Measurements from ENCODE around the gene KCNK1. TPM values are rescaled to one million over a fixed set of nuclear protein-coding genes. Genes with fewer than 3 reads are reported as not detected.

The KCNK1 gene
- polyA plus RNA-seq, 1 donor (not counting 4 experiments of a cell fraction or from before 2014, with no cell fraction given) = 17.5 TPM

GRCh38 chr1:233625087-233625486 lies 11.2 kb downstream of the KCNK1 start:
- FAIRE-seq (no peak), DNase-seq (ENCODE audit: low read depth, low spot score) (no peak)
- Histone ChIP-seq H3K27ac (ENCODE audit: control insufficient read depth, insufficient read depth, low read length) (no peak overlapping the region), H3K9me3 (ENCODE audit: control insufficient read depth, low read depth, low read length) (no peaks in the 10 kb centered on the region), H2AFZ (ENCODE audit: control insufficient read depth, low read length) (no peak overlapping the region), H3K79me2 (ENCODE audit: control insufficient read depth, insufficient read depth, low read length) (peaks cover 29% of the 10 kb centered on the region), H3K27me3 (ENCODE audit: control insufficient read depth, extremely low read depth, insufficient read depth, low read length) (no peaks in the 10 kb centered on the region), H3K9ac (ENCODE audit: control insufficient read depth, extremely low read depth, insufficient read depth, low read length) (no peak overlapping the region), H3K4me3 (ENCODE audit: control insufficient read depth in 2 of 3, extremely low read depth in 1 of 3, insufficient read depth in 2 of 3, low read depth in 1 of 3, low read length in 3 of 3) (no peak overlapping the region), H3K4me1 (ENCODE audit: control insufficient read depth, extremely low read depth, insufficient read depth, low read length) (peaks cover 15% of the 10 kb centered on the region), H4K20me1 (ENCODE audit: control insufficient read depth, extremely low read depth, insufficient read depth, low read length) (no peaks in the 10 kb centered on the region), H3K4me2 (ENCODE audit: control insufficient read depth, extremely low read depth, insufficient read depth, low read depth, low read length) (no peak overlapping the region), H3K36me3 (ENCODE audit: control insufficient read depth in 2 of 2, extremely low read depth in 1 of 2, insufficient read depth in 2 of 2, low read length in 2 of 2) (peaks cover 0 to 6% of the 10 kb centered on the region in 2 experiments), H3K9me1 (ENCODE audit: control insufficient read depth, extremely low read depth, insufficient read depth, low read length) (peaks cover 3% of the 10 kb centered on the region)
- dilution Hi-C loops (cut with MboI; ENCODE audit: extremely low pct_ligation_motif_present, low sequenced_read_pairs) = no loop called here
- TF ChIP-seq, protein P1, sequence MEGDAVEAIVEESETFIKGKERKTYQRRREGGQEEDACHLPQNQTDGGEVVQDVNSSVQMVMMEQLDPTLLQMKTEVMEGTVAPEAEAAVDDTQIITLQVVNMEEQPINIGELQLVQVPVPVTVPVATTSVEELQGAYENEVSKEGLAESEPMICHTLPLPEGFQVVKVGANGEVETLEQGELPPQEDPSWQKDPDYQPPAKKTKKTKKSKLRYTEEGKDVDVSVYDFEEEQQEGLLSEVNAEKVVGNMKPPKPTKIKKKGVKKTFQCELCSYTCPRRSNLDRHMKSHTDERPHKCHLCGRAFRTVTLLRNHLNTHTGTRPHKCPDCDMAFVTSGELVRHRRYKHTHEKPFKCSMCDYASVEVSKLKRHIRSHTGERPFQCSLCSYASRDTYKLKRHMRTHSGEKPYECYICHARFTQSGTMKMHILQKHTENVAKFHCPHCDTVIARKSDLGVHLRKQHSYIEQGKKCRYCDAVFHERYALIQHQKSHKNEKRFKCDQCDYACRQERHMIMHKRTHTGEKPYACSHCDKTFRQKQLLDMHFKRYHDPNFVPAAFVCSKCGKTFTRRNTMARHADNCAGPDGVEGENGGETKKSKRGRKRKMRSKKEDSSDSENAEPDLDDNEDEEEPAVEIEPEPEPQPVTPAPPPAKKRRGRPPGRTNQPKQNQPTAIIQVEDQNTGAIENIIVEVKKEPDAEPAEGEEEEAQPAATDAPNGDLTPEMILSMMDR (optimal IDR thresholded peaks at IDR 0.05 in 1 of 3, IDR thresholded peaks at IDR 0.05 in 1 of 3, conservative IDR thresholded peaks at IDR 0.05 in 1 of 3; ENCODE audit: extremely low read depth in 1 of 3, insufficient read depth in 2 of 3, low read length in 3 of 3) = no peak
- no peak for TF ChIP-seq EZH2 (IDR thresholded peaks at IDR 0.05; ENCODE audit: low read length)

- H2AFZ ChIP-seq (ENCODE audit: control insufficient read depth, low read length) = no peak overlapping the region
- FAIRE-seq (no peak), DNase-seq (ENCODE audit: low read depth, low spot score) (no peak)
- dilution Hi-C loops (cut with MboI; ENCODE audit: extremely low pct_ligation_motif_present, low sequenced_read_pairs) = no loop called here
- H3K27me3 ChIP-seq (ENCODE audit: control insufficient read depth, extremely low read depth, insufficient read depth, low read length) = no peaks in the 10 kb centered on the region
- H4K20me1 ChIP-seq (ENCODE audit: control insufficient read depth, extremely low read depth, insufficient read depth, low read length) = no peaks in the 10 kb centered on the region
- H3K4me3 ChIP-seq (ENCODE audit: control insufficient read depth in 2 of 3, extremely low read depth in 1 of 3, insufficient read depth in 2 of 3, low read depth in 1 of 3, low read length in 3 of 3) = no peak overlapping the region
- no peak overlapping the region for H3K27ac ChIP-seq (ENCODE audit: control insufficient read depth, insufficient read depth, low read length)
- H3K4me2 ChIP-seq (ENCODE audit: control insufficient read depth, extremely low read depth, insufficient read depth, low read depth, low read length) = no peak overlapping the region
- peaks cover 3% of the 10 kb centered on the region for H3K9me1 ChIP-seq (ENCODE audit: control insufficient read depth, extremely low read depth, insufficient read depth, low read length)
- TF ChIP-seq, protein P1 (optimal IDR thresholded peaks at IDR 0.05 in 1 of 3, IDR thresholded peaks at IDR 0.05 in 1 of 3, conservative IDR thresholded peaks at IDR 0.05 in 1 of 3; ENCODE audit: extremely low read depth in 1 of 3, insufficient read depth in 2 of 3, low read length in 3 of 3) = no peak
- no peak for TF ChIP-seq EZH2 (IDR thresholded peaks at IDR 0.05; ENCODE audit: low read length)
- no peak overlapping the region for H3K9ac ChIP-seq (ENCODE audit: control insufficient read depth, extremely low read depth, insufficient read depth, low read length)
- H3K36me3 ChIP-seq (ENCODE audit: control insufficient read depth in 2 of 2, extremely low read depth in 1 of 2, insufficient read depth in 2 of 2, low read length in 2 of 2) = peaks cover 0 to 6% of the 10 kb centered on the region in 2 experiments
- H3K79me2 ChIP-seq (ENCODE audit: control insufficient read depth, insufficient read depth, low read length) = peaks cover 29% of the 10 kb centered on the region
- H3K4me1 ChIP-seq (ENCODE audit: control insufficient read depth, extremely low read depth, insufficient read depth, low read length) = peaks cover 20% of the 10 kb centered on the region
- no peaks in the 10 kb centered on the region for H3K9me3 ChIP-seq (ENCODE audit: control insufficient read depth, low read depth, low read length)
These were observed 11.6 kb downstream of the KCNK1 start for GRCh38 chr1:233625510-233625981.
